IPS-20b (cell line): ENCODE results near the gene ELAPOR1.

ENCODE experiments used
- H3K27ac ChIP-seq: one replicate; pipeline ENCODE4 v1.5.1; 2013; ENCODE audit warnings: low read length
- H3K27me3 ChIP-seq: 2 replicates; pipeline ENCODE4 v1.6.1; 2013; ENCODE audit warnings: mild to moderate bottlenecking, low read length, inconsistent platforms; ENCODE audit not compliant: insufficient read depth
- H3K36me3 ChIP-seq: 2 replicates; pipeline ENCODE4 v1.6.1; 2013; ENCODE audit warnings: low read depth, mild to moderate bottlenecking, inconsistent platforms, low read length, moderate library complexity; ENCODE audit not compliant: insufficient read depth
- H3K4me1 ChIP-seq: 2 replicates; pipeline ENCODE4 v1.6.1; 2013; ENCODE audit warnings: mild to moderate bottlenecking, control low read depth, inconsistent platforms, low read length, moderate library complexity; ENCODE audit not compliant: insufficient read depth
- H3K4me3 ChIP-seq: 2 replicates; pipeline ENCODE4 v1.5.1; 2013; ENCODE audit warnings: mild to moderate bottlenecking, low read length, inconsistent platforms
- H3K9ac ChIP-seq: 2 replicates; pipeline ENCODE4 v1.6.1; 2013; ENCODE audit warnings: low read depth, mild to moderate bottlenecking, inconsistent platforms, low read length, moderate library complexity
- H3K9me3 ChIP-seq: 2 replicates; pipeline ENCODE4 v1.6.1; 2013; ENCODE audit warnings: mild to moderate bottlenecking, low read depth, low read length, inconsistent platforms; ENCODE audit not compliant: insufficient read depth

Gene ELAPOR1

DNA sequence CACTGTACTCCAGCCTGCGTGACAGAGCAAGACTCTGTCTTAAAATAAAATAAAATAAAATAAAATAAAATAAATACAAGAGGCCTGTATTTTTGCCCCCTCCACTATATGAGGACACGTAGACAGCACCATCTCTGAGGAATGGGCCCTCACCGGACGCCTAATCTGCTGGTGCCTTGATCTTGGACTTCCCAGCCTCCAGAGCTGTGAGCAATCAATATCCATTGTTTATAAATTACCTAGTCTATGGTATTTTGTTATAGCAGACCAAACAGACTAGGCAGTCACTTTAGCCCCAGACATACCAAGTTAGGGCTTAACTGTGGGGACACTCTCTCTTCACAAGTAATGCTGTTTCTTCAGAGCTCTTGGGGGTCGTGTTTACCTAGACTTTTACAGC is 6.4 kb downstream of the ELAPOR1 start:
- no peaks in the 10 kb centered on the region for H3K9me3 ChIP-seq
- no peak overlapping the region for H3K4me3 ChIP-seq
- no peaks in the 10 kb centered on the region for H3K36me3 ChIP-seq
- H3K27me3 ChIP-seq = peaks cover 19% of the 10 kb centered on the region
- no peaks in the 10 kb centered on the region for H3K4me1 ChIP-seq
- H3K27ac ChIP-seq = no peak overlapping the region
- H3K9ac ChIP-seq = no peak overlapping the region

DNA sequence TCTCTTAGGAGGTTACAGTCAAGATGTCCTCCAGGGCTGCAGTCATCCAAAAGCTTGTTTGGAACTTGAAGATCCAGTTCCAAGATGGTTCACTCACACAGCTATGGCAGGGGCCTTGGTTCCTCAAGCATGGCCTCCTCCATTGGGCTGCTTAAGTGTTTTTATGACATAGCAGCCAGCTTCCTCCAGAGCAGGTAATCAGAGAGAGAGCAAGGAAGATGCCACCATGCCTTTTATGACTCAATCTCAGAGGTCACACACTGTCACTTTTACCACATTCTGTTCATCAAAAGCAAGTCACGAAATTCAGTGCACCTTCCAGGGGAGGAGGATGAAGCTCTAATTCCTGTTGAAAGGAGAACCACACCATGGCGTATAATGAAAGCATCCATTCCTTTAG is 17.1 kb downstream of the ELAPOR1 start:
- Histone ChIP-seq H3K27me3 (no peaks in the 10 kb centered on the region), H3K9ac (no peak overlapping the region), H3K9me3 (no peaks in the 10 kb centered on the region), H3K4me3 (no peak overlapping the region), H3K4me1 (no peaks in the 10 kb centered on the region), H3K27ac (no peak overlapping the region), H3K36me3 (no peaks in the 10 kb centered on the region)

GRCh38 chr1:109131800-109132199 is 17.9 kb downstream of the ELAPOR1 start:
- Histone ChIP-seq H3K27ac (no peak overlapping the region), H3K4me3 (no peak overlapping the region), H3K36me3 (no peaks in the 10 kb centered on the region), H3K4me1 (no peaks in the 10 kb centered on the region), H3K9me3 (no peaks in the 10 kb centered on the region), H3K9ac (no peak overlapping the region), H3K27me3 (no peaks in the 10 kb centered on the region)

DNA sequence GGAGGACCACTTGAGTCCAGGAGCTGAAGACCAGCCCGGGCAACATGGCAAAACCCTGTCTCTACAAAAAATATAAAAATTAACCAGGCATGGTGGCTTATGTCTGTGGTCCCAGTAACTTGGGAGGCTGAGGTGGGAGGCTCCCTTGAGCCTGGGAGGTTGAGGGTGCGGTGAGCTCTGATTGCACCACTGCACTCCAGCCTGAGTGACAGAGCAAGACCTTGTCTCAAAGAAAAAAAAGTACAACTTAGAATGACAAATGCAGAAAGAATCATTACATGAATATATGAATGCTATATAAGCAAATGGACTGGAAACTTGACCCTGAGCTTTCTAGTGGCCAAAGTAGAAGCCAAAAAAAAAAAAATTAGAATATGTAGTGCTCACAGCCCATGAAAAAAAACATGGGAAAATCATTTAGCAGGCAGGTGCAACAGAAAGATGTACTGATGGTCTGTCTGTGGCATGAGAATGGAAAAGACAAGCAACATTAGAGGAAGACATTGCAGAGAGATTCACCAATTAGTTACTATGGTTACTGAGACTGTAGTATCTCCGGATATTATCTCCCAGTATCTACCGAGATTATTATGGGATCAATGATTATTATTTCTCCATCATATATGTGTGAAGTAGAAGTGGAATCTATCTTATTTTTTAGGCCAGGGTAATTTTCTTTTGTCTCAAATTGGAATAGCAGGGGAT is 19.2 kb downstream of the ELAPOR1 start:
- no peaks in the 10 kb centered on the region for H3K4me1 ChIP-seq
- H3K27ac ChIP-seq = no peak overlapping the region
- H3K4me3 ChIP-seq = no peak overlapping the region
- no peaks in the 10 kb centered on the region for H3K27me3 ChIP-seq
- H3K9me3 ChIP-seq = no peaks in the 10 kb centered on the region
- H3K36me3 ChIP-seq = no peaks in the 10 kb centered on the region
- H3K9ac ChIP-seq = no peak overlapping the region

- H3K27ac ChIP-seq = no peak overlapping the region
- no peak overlapping the region for H3K4me3 ChIP-seq
- no peaks in the 10 kb centered on the region for H3K36me3 ChIP-seq
- H3K4me1 ChIP-seq = no peaks in the 10 kb centered on the region
- H3K27me3 ChIP-seq = no peaks in the 10 kb centered on the region
- H3K9ac ChIP-seq = no peak overlapping the region
- H3K9me3 ChIP-seq = no peaks in the 10 kb centered on the region
Measured at GRCh38 chr1:109133815-109134214, 19.9 kb downstream of the ELAPOR1 start.

- Histone ChIP-seq H3K36me3 (no peaks in the 10 kb centered on the region), H3K4me1 (no peaks in the 10 kb centered on the region), H3K9me3 (no peaks in the 10 kb centered on the region), H3K9ac (no peak overlapping the region), H3K27me3 (no peaks in the 10 kb centered on the region), H3K4me3 (no peak overlapping the region), H3K27ac (no peak overlapping the region)
Measured at GRCh38 chr1:109134423-109134822, 20.5 kb downstream of the ELAPOR1 start.

DNA sequence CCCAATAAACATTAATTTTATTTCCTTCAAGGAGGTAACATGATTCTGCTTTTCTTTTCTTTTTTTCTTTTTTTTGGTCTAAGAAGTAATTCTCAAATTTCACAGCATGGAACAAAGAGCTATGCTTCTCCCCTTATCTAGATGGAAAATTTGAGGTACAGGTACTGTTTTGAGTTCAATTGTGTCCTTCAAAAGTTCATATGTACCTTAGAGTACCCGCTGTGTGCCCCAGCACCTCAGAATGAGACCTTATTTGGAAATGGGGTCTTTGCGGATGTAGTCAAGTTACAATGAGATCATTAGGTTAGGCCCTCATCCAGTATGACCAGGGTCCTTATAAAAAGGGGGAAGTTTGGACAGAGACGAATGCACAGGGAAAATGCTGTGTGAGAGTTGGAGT is 22.0 kb downstream of the ELAPOR1 start:
- H3K27ac ChIP-seq = no peak overlapping the region
- no peaks in the 10 kb centered on the region for H3K36me3 ChIP-seq
- H3K9me3 ChIP-seq = no peaks in the 10 kb centered on the region
- no peaks in the 10 kb centered on the region for H3K27me3 ChIP-seq
- no peaks in the 10 kb centered on the region for H3K4me1 ChIP-seq
- no peak overlapping the region for H3K9ac ChIP-seq
- no peak overlapping the region for H3K4me3 ChIP-seq

- H3K4me3 ChIP-seq = no peak overlapping the region
- no peak overlapping the region for H3K9ac ChIP-seq
- H3K9me3 ChIP-seq = no peaks in the 10 kb centered on the region
- H3K27me3 ChIP-seq = no peaks in the 10 kb centered on the region
- no peak overlapping the region for H3K27ac ChIP-seq
- H3K36me3 ChIP-seq = no peaks in the 10 kb centered on the region
- H3K4me1 ChIP-seq = no peaks in the 10 kb centered on the region
Measured at GRCh38 chr1:109136766-109137165, 22.9 kb downstream of the ELAPOR1 start.

- Histone ChIP-seq H3K9ac (no peak overlapping the region), H3K9me3 (no peaks in the 10 kb centered on the region; the same call in 1 of the 2 replicates), H3K4me1 (no peaks in the 10 kb centered on the region), H3K36me3 (no peaks in the 10 kb centered on the region), H3K27me3 (no peaks in the 10 kb centered on the region), H3K27ac (no peak overlapping the region), H3K4me3 (no peak overlapping the region)
Measured at GRCh38 chr1:109137958-109138357, 24.0 kb downstream of the ELAPOR1 start.

- Histone ChIP-seq H3K4me3 (no peak overlapping the region), H3K9ac (no peak overlapping the region), H3K9me3 (no peaks in the 10 kb centered on the region; the same call in 1 of the 2 replicates), H3K4me1 (no peaks in the 10 kb centered on the region), H3K36me3 (no peaks in the 10 kb centered on the region), H3K27ac (no peak overlapping the region), H3K27me3 (no peaks in the 10 kb centered on the region)
Measured at GRCh38 chr1:109138358-109138757, 24.4 kb downstream of the ELAPOR1 start.

- H3K9me3 ChIP-seq = no peaks in the 10 kb centered on the region; the same call in 1 of the 2 replicates
- H3K36me3 ChIP-seq = no peaks in the 10 kb centered on the region
- no peak overlapping the region for H3K9ac ChIP-seq
- H3K4me3 ChIP-seq = no peak overlapping the region
- no peaks in the 10 kb centered on the region for H3K27me3 ChIP-seq
- no peak overlapping the region for H3K27ac ChIP-seq
- H3K4me1 ChIP-seq = no peaks in the 10 kb centered on the region
Measured at GRCh38 chr1:109140392-109140791, 26.5 kb downstream of the ELAPOR1 start.

GRCh38 chr1:109142260-109142659 is 28.3 kb downstream of the ELAPOR1 start:
- no peaks in the 10 kb centered on the region; the same call in 1 of the 2 replicates for H3K9me3 ChIP-seq
- no peak overlapping the region for H3K4me3 ChIP-seq
- no peaks in the 10 kb centered on the region for H3K4me1 ChIP-seq
- no peaks in the 10 kb centered on the region for H3K27me3 ChIP-seq
- H3K27ac ChIP-seq = no peak overlapping the region
- no peak overlapping the region for H3K9ac ChIP-seq
- H3K36me3 ChIP-seq = no peaks in the 10 kb centered on the region
